HEK293 (cell line): ENCODE measurements around the gene NUDT8.

ENCODE experiments used
- BCL11B ChIP-seq: fragments of 450-650 bp; formaldehyde crosslinking; IDR thresholded peaks from 2 replicates; pipeline ENCODE4 v1.5.1; 2016; ENCODE audit warnings: low read depth, missing biosample characterization, missing genetic modification characterization
- GLI4 ChIP-seq: fragments of 450-650 bp; formaldehyde crosslinking; IDR thresholded peaks from 2 replicates; pipeline ENCODE4 v1.5.1; 2016; ENCODE audit warnings: missing biosample characterization, missing genetic modification characterization
- SCRT2 ChIP-seq: fragments of 450-650 bp; formaldehyde crosslinking; IDR thresholded peaks from 2 replicates; pipeline ENCODE4 v1.5.1; 2016; ENCODE audit warnings: missing biosample characterization, missing genetic modification characterization
- ZFHX2 ChIP-seq: fragments of 450-650 bp; formaldehyde crosslinking; conservative IDR thresholded peaks from 2 replicates; pipeline ENCODE4 v1.5.1; 2016; ENCODE audit warnings: missing biosample characterization, missing genetic modification characterization
- ZNF157 ChIP-seq: fragments of 450-650 bp; formaldehyde crosslinking; IDR thresholded peaks from 2 replicates; pipeline ENCODE4 v1.5.1; 2016; ENCODE audit warnings: missing biosample characterization, missing genetic modification characterization
- ZNF48 ChIP-seq: fragments of 450-650 bp; formaldehyde crosslinking; IDR thresholded peaks from 2 replicates; pipeline ENCODE4 v1.5.1; 2016; ENCODE audit warnings: missing biosample characterization, missing genetic modification characterization
- ZNF510 ChIP-seq: fragments of 450-650 bp; formaldehyde crosslinking; IDR thresholded peaks from 2 replicates; pipeline ENCODE4 v1.5.1; 2018; ENCODE audit warnings: mild to moderate bottlenecking, missing genetic modification characterization, missing biosample characterization; ENCODE audit not compliant: insufficient replicate concordance
- ZNF623 ChIP-seq: fragments of 450-650 bp; formaldehyde crosslinking; IDR thresholded peaks from 2 replicates; pipeline ENCODE4 v1.5.1; 2016; ENCODE audit warnings: missing biosample characterization, missing genetic modification characterization
- ZNF629 ChIP-seq: fragments of 450-650 bp; formaldehyde crosslinking; IDR thresholded peaks from 2 replicates; pipeline ENCODE4 v1.5.1; 2017; ENCODE audit warnings: missing biosample characterization, missing genetic modification characterization
- ZNF670 ChIP-seq: fragments of 450-650 bp; formaldehyde crosslinking; IDR thresholded peaks from 2 replicates; pipeline ENCODE4 v1.5.1; 2016; ENCODE audit warnings: missing biosample characterization, missing genetic modification characterization, low read depth
- ZSCAN30 ChIP-seq: fragments of 450-650 bp; IDR thresholded peaks from 2 replicates; pipeline ENCODE4 v1.5.1; 2018; ENCODE audit warnings: missing biosample characterization, mild to moderate bottlenecking, missing genetic modification characterization, moderate library complexity
- TF ChIP-seq, protein P1 (sequence below): fragments of 450-650 bp; formaldehyde crosslinking; IDR thresholded peaks from 2 replicates; pipeline ENCODE4 v1.5.1; 2016; ENCODE audit warnings: missing biosample characterization, missing genetic modification characterization, borderline replicate concordance
- TF ChIP-seq, protein P2 (sequence below): fragments of 450-650 bp; formaldehyde crosslinking; IDR thresholded peaks from 2 replicates; pipeline ENCODE4 v1.5.1; 2016; ENCODE audit warnings: missing biosample characterization, missing genetic modification characterization
- TF ChIP-seq, protein P3 (sequence below): fragments of 450-650 bp; formaldehyde crosslinking; IDR thresholded peaks from 2 replicates; pipeline ENCODE4 v1.5.1; 2016; ENCODE audit warnings: missing biosample characterization, missing genetic modification characterization, borderline replicate concordance
- TF ChIP-seq, protein P4 (sequence below): fragments of 450-650 bp; formaldehyde crosslinking; IDR thresholded peaks from 2 replicates; pipeline ENCODE4 v1.5.1; 2017; ENCODE audit warnings: missing biosample characterization, missing genetic modification characterization
- TF ChIP-seq, protein P5 (sequence below): fragments of 450-650 bp; formaldehyde crosslinking; conservative IDR thresholded peaks from 2 replicates; pipeline ENCODE4 v1.5.1; 2016; ENCODE audit warnings: low read depth, missing biosample characterization, missing genetic modification characterization
- TF ChIP-seq, protein P6 (sequence below): fragments of 450-650 bp; formaldehyde crosslinking; IDR thresholded peaks from 2 replicates; pipeline ENCODE4 v1.5.1; 2016; ENCODE audit warnings: missing biosample characterization, missing genetic modification characterization
- TF ChIP-seq, protein P7 (sequence below): fragments of 450-650 bp; formaldehyde crosslinking; IDR thresholded peaks from 2 replicates; pipeline ENCODE4 v1.5.1; 2016; ENCODE audit warnings: missing biosample characterization, missing genetic modification characterization
- TF ChIP-seq, protein P8 (sequence below): fragments of 450-650 bp; formaldehyde crosslinking; IDR thresholded peaks from 2 replicates; pipeline ENCODE4 v1.5.1; 2016; ENCODE audit warnings: missing biosample characterization, missing genetic modification characterization
- TF ChIP-seq, protein P9 (sequence below): sonication (generic); formaldehyde crosslinking; IDR thresholded peaks from 2 replicates; pipeline ENCODE4 v1.8.1; 2022; ENCODE audit warnings: mild to moderate bottlenecking, moderate library complexity, missing genetic modification reagents

NUDT8 gene

DNA sequence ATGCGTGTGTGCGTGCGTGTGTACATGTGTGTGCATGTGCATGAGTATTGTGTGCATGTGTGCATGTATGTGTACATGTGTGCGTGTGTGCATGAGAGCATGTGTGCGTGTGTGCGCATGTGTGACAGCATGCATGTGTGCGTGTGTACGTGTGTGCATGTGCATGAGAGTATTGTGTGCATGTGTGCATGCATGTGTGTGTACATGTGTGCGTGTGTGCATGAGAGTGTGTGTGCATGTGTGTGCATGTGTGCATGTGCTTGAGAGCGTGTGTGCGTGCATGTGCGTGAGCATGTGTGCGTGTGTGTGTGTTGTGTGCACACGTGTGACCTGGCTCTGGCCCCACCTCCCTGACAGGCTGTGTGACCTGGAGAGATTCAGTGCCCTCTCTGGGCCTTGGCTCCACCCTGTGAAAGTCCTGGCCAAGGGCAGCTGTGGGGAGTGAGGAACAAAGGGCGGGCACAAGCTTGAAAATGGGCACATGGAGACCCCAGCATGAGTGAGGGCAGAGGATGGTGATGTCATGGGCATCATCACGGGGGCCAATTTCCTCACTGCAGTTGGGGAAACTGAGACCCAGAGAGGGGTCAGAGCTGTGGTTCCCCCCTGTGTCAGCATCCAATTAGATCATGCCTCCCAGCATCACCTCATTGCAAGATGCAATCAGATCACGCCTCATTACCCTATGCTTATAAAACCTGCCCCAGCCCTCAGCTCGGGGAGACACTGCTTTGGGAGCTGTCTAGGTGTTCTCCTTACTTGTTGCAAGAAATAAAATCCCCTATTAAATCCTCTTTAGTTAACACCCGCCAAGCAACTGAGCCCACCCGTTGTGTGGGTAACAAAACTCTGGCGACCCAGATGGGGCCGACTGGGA lies 20.1 kb upstream of the NUDT8 start (continued):
- TF ChIP-seq, protein P1, sequence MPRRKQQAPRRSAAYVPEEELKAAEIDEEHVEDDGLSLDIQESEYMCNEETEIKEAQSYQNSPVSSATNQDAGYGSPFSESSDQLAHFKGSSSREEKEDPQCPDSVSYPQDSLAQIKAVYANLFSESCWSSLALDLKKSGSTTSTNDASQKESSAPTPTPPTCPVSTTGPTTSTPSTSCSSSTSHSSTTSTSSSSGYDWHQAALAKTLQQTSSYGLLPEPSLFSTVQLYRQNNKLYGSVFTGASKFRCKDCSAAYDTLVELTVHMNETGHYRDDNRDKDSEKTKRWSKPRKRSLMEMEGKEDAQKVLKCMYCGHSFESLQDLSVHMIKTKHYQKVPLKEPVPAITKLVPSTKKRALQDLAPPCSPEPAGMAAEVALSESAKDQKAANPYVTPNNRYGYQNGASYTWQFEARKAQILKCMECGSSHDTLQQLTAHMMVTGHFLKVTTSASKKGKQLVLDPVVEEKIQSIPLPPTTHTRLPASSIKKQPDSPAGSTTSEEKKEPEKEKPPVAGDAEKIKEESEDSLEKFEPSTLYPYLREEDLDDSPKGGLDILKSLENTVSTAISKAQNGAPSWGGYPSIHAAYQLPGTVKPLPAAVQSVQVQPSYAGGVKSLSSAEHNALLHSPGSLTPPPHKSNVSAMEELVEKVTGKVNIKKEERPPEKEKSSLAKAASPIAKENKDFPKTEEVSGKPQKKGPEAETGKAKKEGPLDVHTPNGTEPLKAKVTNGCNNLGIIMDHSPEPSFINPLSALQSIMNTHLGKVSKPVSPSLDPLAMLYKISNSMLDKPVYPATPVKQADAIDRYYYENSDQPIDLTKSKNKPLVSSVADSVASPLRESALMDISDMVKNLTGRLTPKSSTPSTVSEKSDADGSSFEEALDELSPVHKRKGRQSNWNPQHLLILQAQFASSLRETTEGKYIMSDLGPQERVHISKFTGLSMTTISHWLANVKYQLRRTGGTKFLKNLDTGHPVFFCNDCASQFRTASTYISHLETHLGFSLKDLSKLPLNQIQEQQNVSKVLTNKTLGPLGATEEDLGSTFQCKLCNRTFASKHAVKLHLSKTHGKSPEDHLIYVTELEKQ (tag by site-specific recombination): no peak
- TF ChIP-seq ZSCAN30: no peak
- TF ChIP-seq, protein P2, sequence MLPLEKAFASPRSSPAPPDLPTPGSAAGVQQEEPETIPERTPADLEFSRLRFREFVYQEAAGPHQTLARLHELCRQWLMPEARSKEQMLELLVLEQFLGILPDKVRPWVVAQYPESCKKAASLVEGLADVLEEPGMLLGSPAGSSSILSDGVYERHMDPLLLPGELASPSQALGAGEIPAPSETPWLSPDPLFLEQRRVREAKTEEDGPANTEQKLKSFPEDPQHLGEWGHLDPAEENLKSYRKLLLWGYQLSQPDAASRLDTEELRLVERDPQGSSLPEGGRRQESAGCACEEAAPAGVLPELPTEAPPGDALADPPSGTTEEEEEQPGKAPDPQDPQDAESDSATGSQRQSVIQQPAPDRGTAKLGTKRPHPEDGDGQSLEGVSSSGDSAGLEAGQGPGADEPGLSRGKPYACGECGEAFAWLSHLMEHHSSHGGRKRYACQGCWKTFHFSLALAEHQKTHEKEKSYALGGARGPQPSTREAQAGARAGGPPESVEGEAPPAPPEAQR (tag by site-specific recombination): no peak
- TF ChIP-seq, protein P3, sequence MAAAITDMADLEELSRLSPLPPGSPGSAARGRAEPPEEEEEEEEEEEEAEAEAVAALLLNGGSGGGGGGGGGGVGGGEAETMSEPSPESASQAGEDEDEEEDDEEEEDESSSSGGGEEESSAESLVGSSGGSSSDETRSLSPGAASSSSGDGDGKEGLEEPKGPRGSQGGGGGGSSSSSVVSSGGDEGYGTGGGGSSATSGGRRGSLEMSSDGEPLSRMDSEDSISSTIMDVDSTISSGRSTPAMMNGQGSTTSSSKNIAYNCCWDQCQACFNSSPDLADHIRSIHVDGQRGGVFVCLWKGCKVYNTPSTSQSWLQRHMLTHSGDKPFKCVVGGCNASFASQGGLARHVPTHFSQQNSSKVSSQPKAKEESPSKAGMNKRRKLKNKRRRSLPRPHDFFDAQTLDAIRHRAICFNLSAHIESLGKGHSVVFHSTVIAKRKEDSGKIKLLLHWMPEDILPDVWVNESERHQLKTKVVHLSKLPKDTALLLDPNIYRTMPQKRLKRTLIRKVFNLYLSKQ: no peak
- TF ChIP-seq ZNF510: no peak
- no peak for TF ChIP-seq ZNF157 (tag by site-specific recombination)
- TF ChIP-seq, protein P4, sequence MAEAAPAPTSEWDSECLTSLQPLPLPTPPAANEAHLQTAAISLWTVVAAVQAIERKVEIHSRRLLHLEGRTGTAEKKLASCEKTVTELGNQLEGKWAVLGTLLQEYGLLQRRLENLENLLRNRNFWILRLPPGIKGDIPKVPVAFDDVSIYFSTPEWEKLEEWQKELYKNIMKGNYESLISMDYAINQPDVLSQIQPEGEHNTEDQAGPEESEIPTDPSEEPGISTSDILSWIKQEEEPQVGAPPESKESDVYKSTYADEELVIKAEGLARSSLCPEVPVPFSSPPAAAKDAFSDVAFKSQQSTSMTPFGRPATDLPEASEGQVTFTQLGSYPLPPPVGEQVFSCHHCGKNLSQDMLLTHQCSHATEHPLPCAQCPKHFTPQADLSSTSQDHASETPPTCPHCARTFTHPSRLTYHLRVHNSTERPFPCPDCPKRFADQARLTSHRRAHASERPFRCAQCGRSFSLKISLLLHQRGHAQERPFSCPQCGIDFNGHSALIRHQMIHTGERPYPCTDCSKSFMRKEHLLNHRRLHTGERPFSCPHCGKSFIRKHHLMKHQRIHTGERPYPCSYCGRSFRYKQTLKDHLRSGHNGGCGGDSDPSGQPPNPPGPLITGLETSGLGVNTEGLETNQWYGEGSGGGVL (tag by site-specific recombination): no peak
- no peak for TF ChIP-seq ZNF623
- TF ChIP-seq, protein P5, sequence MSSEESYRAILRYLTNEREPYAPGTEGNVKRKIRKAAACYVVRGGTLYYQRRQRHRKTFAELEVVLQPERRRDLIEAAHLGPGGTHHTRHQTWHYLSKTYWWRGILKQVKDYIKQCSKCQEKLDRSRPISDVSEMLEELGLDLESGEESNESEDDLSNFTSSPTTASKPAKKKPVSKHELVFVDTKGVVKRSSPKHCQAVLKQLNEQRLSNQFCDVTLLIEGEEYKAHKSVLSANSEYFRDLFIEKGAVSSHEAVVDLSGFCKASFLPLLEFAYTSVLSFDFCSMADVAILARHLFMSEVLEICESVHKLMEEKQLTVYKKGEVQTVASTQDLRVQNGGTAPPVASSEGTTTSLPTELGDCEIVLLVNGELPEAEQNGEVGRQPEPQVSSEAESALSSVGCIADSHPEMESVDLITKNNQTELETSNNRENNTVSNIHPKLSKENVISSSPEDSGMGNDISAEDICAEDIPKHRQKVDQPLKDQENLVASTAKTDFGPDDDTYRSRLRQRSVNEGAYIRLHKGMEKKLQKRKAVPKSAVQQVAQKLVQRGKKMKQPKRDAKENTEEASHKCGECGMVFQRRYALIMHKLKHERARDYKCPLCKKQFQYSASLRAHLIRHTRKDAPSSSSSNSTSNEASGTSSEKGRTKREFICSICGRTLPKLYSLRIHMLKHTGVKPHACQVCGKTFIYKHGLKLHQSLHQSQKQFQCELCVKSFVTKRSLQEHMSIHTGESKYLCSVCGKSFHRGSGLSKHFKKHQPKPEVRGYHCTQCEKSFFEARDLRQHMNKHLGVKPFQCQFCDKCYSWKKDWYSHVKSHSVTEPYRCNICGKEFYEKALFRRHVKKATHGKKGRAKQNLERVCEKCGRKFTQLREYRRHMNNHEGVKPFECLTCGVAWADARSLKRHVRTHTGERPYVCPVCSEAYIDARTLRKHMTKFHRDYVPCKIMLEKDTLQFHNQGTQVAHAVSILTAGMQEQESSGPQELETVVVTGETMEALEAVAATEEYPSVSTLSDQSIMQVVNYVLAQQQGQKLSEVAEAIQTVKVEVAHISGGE (tag by site-specific recombination): no peak
- 0 out of 2 replicates have a peak, but pooled peaks have one; percentile 23 for TF ChIP-seq SCRT2 (tag by site-specific recombination)
- TF ChIP-seq ZFHX2 (tag by site-specific recombination): no peak
- no peak for TF ChIP-seq ZNF670 (tag by site-specific recombination)
- TF ChIP-seq, protein P6, sequence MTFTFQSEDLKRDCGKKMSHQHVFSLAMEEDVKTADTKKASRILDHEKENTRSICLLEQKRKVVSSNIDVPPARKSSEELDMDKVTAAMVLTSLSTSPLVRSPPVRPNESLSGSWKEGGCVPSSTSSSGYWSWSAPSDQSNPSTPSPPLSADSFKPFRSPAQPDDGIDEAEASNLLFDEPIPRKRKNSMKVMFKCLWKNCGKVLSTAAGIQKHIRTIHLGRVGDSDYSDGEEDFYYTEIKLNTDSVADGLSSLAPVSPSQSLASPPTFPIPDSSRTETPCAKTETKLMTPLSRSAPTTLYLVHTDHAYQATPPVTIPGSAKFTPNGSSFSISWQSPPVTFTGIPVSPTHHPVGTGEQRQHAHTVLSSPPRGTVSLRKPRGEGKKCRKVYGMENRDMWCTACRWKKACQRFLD: no peak
- TF ChIP-seq, protein P7, sequence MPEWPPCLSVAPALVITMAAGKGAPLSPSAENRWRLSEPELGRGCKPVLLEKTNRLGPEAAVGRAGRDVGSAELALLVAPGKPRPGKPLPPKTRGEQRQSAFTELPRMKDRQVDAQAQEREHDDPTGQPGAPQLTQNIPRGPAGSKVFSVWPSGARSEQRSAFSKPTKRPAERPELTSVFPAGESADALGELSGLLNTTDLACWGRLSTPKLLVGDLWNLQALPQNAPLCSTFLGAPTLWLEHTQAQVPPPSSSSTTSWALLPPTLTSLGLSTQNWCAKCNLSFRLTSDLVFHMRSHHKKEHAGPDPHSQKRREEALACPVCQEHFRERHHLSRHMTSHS (tag by site-specific recombination): no peak
- no peak for TF ChIP-seq BCL11B (tag by site-specific recombination)
- no peak for TF ChIP-seq ZNF48 (tag by site-specific recombination)
- no peak for TF ChIP-seq GLI4
- TF ChIP-seq ZNF629 (tag by site-specific recombination): 0 out of 2 replicates have a peak, but pooled peaks have one; percentile 20
- TF ChIP-seq, protein P8, sequence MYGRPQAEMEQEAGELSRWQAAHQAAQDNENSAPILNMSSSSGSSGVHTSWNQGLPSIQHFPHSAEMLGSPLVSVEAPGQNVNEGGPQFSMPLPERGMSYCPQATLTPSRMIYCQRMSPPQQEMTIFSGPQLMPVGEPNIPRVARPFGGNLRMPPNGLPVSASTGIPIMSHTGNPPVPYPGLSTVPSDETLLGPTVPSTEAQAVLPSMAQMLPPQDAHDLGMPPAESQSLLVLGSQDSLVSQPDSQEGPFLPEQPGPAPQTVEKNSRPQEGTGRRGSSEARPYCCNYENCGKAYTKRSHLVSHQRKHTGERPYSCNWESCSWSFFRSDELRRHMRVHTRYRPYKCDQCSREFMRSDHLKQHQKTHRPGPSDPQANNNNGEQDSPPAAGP (tag by site-specific recombination): no peak
- TF ChIP-seq, protein P9, sequence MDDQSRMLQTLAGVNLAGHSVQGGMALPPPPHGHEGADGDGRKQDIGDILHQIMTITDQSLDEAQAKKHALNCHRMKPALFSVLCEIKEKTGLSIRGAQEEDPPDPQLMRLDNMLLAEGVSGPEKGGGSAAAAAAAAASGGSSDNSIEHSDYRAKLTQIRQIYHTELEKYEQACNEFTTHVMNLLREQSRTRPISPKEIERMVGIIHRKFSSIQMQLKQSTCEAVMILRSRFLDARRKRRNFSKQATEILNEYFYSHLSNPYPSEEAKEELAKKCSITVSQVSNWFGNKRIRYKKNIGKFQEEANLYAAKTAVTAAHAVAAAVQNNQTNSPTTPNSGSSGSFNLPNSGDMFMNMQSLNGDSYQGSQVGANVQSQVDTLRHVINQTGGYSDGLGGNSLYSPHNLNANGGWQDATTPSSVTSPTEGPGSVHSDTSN (CRISPR knock-in tag): no peak
